ENCODE data around the gene L3MBTL4.

DNA sequence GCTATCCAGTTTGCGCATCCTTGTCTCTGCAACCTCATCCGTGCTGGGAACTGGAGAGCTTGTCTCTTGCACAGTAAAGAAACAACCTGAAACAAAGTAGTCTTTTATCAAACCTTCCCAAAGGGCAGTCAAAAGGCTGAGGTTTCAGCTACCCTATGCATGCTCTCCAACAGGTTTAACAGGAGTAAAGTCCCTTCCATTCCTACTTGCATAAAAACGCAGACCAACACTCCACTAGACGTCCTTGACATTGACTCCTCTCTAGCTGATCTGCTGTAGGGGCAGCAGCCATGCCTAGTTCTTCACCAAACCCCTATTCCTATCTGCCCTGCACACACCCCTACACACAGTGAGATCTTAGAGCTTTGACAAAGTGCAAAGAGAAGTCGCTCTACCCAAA, 41.5 kb downstream of the L3MBTL4 start:
- TF ChIP-seq, protein P1, sequence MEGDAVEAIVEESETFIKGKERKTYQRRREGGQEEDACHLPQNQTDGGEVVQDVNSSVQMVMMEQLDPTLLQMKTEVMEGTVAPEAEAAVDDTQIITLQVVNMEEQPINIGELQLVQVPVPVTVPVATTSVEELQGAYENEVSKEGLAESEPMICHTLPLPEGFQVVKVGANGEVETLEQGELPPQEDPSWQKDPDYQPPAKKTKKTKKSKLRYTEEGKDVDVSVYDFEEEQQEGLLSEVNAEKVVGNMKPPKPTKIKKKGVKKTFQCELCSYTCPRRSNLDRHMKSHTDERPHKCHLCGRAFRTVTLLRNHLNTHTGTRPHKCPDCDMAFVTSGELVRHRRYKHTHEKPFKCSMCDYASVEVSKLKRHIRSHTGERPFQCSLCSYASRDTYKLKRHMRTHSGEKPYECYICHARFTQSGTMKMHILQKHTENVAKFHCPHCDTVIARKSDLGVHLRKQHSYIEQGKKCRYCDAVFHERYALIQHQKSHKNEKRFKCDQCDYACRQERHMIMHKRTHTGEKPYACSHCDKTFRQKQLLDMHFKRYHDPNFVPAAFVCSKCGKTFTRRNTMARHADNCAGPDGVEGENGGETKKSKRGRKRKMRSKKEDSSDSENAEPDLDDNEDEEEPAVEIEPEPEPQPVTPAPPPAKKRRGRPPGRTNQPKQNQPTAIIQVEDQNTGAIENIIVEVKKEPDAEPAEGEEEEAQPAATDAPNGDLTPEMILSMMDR (IDR thresholded peaks at IDR 0.05): no peak
- TF ChIP-seq POLR2A (IDR thresholded peaks at IDR 0.05): no peak

Measured in adrenal gland (tissue), 5 donors.